K562 (cell line): ENCODE measurements around the gene SOX30. TPM values are rescaled to one million over a fixed set of nuclear protein-coding genes. Genes with fewer than 3 reads are reported as not detected.

Experiments used
- ATAC-seq: fragments of 200-7000 bp; cut with Tn5 transposase; 3 replicates; pipeline ENCODE4 v1.9.1; 2020; ENCODE audit warnings: moderate library complexity
- BruUV-seq: library from RNA; stranded (reverse); fragments of 400-500 nt; replicated peaks from 2 replicates; lab custom pipeline; 2021; lab: Mats Ljungman, UMichigan
- CTCF ChIA-PET: fragments of 300-600 bp; formaldehyde crosslinking; extraction: SDS; loops from one replicate; lab custom pipeline; 2021; ENCODE audit warnings: low intra/inter-chr PET ratio; lab: Yijun Ruan, JAX
- POLR2A ChIA-PET: fragments of 300-600, 350-650 bp; sonication (Branson Sonifier 250); formaldehyde crosslinking; extraction: SDS; loops from one replicate; lab custom pipeline; 2021; ENCODE audit warnings: antibody characterized with exemption, inconsistent platforms; lab: Yijun Ruan, JAX
- DNase-seq, 4 experiments: peaks; one replicate each; pipeline versions ENCODE4 v3.0.0 to v3.0.0-alpha.2; 2011 to 2018; ENCODE audit warnings: low spot score in 3 of 4, mixed read lengths in 3 of 4; ENCODE audit errors: extremely low read depth in 1 of 4
- FAIRE-seq: peaks from 2 replicates; lab custom pipeline; 2011; peaks lifted over from hg19 to GRCh38; lab: Jason Lieb, UNC
- H2AFZ ChIP-seq: 2 replicates; pipeline ENCODE4 v1.6.0; 2011; ENCODE audit warnings: low read depth, low read length, control low read depth, inconsistent platforms
- H3K27ac ChIP-seq: fragments of 200-600 bp; 3 replicates; pipeline ENCODE4 v1.8.0; 2011; ENCODE audit warnings: low read depth, mild to moderate bottlenecking, control low read depth, inconsistent platforms, low read length, moderate library complexity, mixed read lengths; ENCODE audit errors: extremely low read depth
- H3K27me3 ChIP-seq, 2 experiments: fragments of 300-600 bp in 1 of 2; 2 replicates in 1 of 2; 3 replicates in 1 of 2; pipeline versions ENCODE4 v1.6.0 to v1.8.0; 2011; ENCODE audit warnings: inconsistent platforms in 2 of 2, low read length in 2 of 2, mild to moderate bottlenecking in 1 of 2, mixed read lengths in 1 of 2, moderate library complexity in 1 of 2; ENCODE audit not compliant: control insufficient read depth in 2 of 2, insufficient read depth in 2 of 2
- H3K36me3 ChIP-seq: fragments of 300-600 bp; 3 replicates; pipeline ENCODE4 v1.8.0; 2011; ENCODE audit warnings: mild to moderate bottlenecking, low read length, inconsistent platforms; ENCODE audit not compliant: control insufficient read depth, insufficient read depth
- H3K4me1 ChIP-seq, 2 experiments: fragments of 200-600 bp in 1 of 2; replicated peaks in 1 of 2; 2 replicates in 1 of 2; 3 replicates in 1 of 2; pipeline versions ENCODE4 v1.5.1 to v1.8.0; 2011; ENCODE audit warnings: inconsistent platforms in 2 of 2, low read length in 2 of 2, mild to moderate bottlenecking in 1 of 2, mixed read lengths in 1 of 2, moderate library complexity in 1 of 2; ENCODE audit not compliant: control insufficient read depth in 2 of 2, insufficient read depth in 2 of 2
- H3K4me2 ChIP-seq: 2 replicates; pipeline ENCODE4 v1.6.1; 2011; ENCODE audit warnings: low read length, control low read depth, inconsistent platforms, mixed read lengths; ENCODE audit not compliant: insufficient read depth
- H3K4me3 ChIP-seq: fragments of 200-600 bp; sonication (generic), shearing (Covaris generic); 2 replicates; pipeline ENCODE4 v1.5.1; 2016; ENCODE audit warnings: control low read depth, inconsistent platforms
- H3K79me2 ChIP-seq: fragments of 200-600 bp; 3 replicates; pipeline ENCODE4 v1.8.0; 2011; ENCODE audit warnings: low read length, inconsistent platforms; ENCODE audit not compliant: control insufficient read depth, insufficient read depth
- H3K9ac ChIP-seq, 2 experiments: 2 replicates each; pipeline versions ENCODE4 v1.6.0 to v1.6.1; 2011; ENCODE audit warnings: low read depth in 2 of 2, low read length in 2 of 2, control low read depth in 1 of 2, inconsistent platforms in 1 of 2, mild to moderate bottlenecking in 1 of 2, mixed read lengths in 1 of 2; ENCODE audit not compliant: insufficient read depth in 1 of 2
- H3K9me1 ChIP-seq: one replicate; pipeline ENCODE4 v1.6.0; 2011; ENCODE audit warnings: inconsistent platforms, mild to moderate bottlenecking, low read length, moderate library complexity; ENCODE audit not compliant: control insufficient read depth, insufficient read depth
- H3K9me3 ChIP-seq: replicated peaks from 2 replicates; pipeline ENCODE4 v1.5.1; 2011; ENCODE audit warnings: low read depth, low read length, inconsistent platforms; ENCODE audit not compliant: control insufficient read depth, insufficient read depth
- H4K20me1 ChIP-seq: replicated peaks from 2 replicates; pipeline ENCODE4 v1.6.1; 2011; ENCODE audit warnings: low read length, inconsistent platforms, mixed read lengths; ENCODE audit not compliant: control insufficient read depth, insufficient read depth
- ARID1B ChIP-seq: fragments of 450-650 bp; IDR thresholded peaks from 2 replicates; pipeline ENCODE4 v1.6.1; 2016; ENCODE audit warnings: antibody characterized with exemption, mild to moderate bottlenecking, inconsistent platforms
- CBX3 ChIP-seq, 2 experiments: IDR thresholded peaks; 1 replicate in 1 of 2; 2 replicates in 1 of 2; pipeline ENCODE4 v1.6.1; 2012; ENCODE audit warnings: inconsistent platforms in 2 of 2, low read length in 2 of 2, borderline replicate concordance in 1 of 2, control low read depth in 1 of 2
- DMBX1 ChIP-seq: fragments of 250-450 bp; sonication (Bioruptor Pico); IDR thresholded peaks from 2 replicates; pipeline ENCODE4 v1.8.0; 2022; ENCODE audit warnings: inconsistent platforms, mild to moderate bottlenecking, moderate library complexity, borderline replicate concordance
- E2F3 ChIP-seq: fragments of 250-450 bp; sonication (Bioruptor Pico); IDR thresholded peaks from 2 replicates; pipeline ENCODE4 v1.4.0; 2020; ENCODE audit warnings: mild to moderate bottlenecking
- FOSL1 ChIP-seq: fragments of 200-800 bp; sonication (Bioruptor generic); conservative IDR thresholded peaks from 2 replicates; pipeline ENCODE4 v1.6.1; 2016; ENCODE audit warnings: missing genetic modification characterization, missing compliant biosample characterization
- HDAC2 ChIP-seq: fragments of 450-650 bp; IDR thresholded peaks from 2 replicates; pipeline ENCODE4 v1.6.1; 2016; ENCODE audit warnings: mild to moderate bottlenecking
- MEIS2 ChIP-seq: fragments of 450-650 bp; IDR thresholded peaks from 2 replicates; pipeline ENCODE4 v1.6.1; 2014; ENCODE audit warnings: mild to moderate bottlenecking; ENCODE audit not compliant: partially characterized antibody
- MYBL2 ChIP-seq, 2 experiments: fragments of 450-650 bp in 1 of 2; sonication (generic) in 1 of 2; formaldehyde crosslinking in 1 of 2; IDR thresholded peaks; 2 replicates each; pipeline versions ENCODE4 v1.6.1 to v1.8.1; 2017 to 2022; ENCODE audit warnings: borderline replicate concordance in 1 of 2, inconsistent platforms in 1 of 2, low read depth in 1 of 2, mild to moderate bottlenecking in 1 of 2, missing genetic modification reagents in 1 of 2, moderate library complexity in 1 of 2
- MYNN ChIP-seq, 2 experiments: sonication (generic); formaldehyde crosslinking in 1 of 2; IDR thresholded peaks; 2 replicates each; pipeline versions ENCODE4 v1.5.0 to v1.6.1; 2016 to 2020; ENCODE audit warnings: antibody characterized with exemption in 1 of 2, missing genetic modification reagents in 1 of 2
- SIRT6 ChIP-seq: IDR thresholded peaks from one replicate; pipeline ENCODE4 v1.6.1; 2012; ENCODE audit warnings: low read depth, mild to moderate bottlenecking, control low read depth, inconsistent platforms, low read length, moderate library complexity
- ZFP1 ChIP-seq: fragments of 450-650 bp; formaldehyde crosslinking; IDR thresholded peaks from 2 replicates; pipeline ENCODE4 v1.4.0; 2020; ENCODE audit warnings: mild to moderate bottlenecking, mixed read lengths
- ZFPM2 ChIP-seq: fragments of 250-450 bp; sonication (Bioruptor Pico); IDR thresholded peaks from 2 replicates; pipeline ENCODE4 v1.5.1; 2022; ENCODE audit warnings: mild to moderate bottlenecking
- ZNF324 ChIP-seq: fragments of 250-450 bp; sonication (Bioruptor Pico); IDR thresholded peaks from 2 replicates; pipeline ENCODE4 v1.4.0; 2020; ENCODE audit warnings: mild to moderate bottlenecking
- ZNF766 ChIP-seq: fragments of 200-800 bp; sonication (Bioruptor generic); conservative IDR thresholded peaks from 2 replicates; pipeline ENCODE4 v1.6.1; 2016; ENCODE audit warnings: missing genetic modification characterization, missing compliant biosample characterization
- WGBS: fragments of 100-300 bp; shearing (Covaris generic); methylation state at CpG from one replicate; pipeline ENCODE4 v1.1.6; 2016; ENCODE audit warnings: low coverage, mixed read lengths; ENCODE audit not compliant: insufficient coverage; ENCODE audit errors: missing lambda C conversion rate; 5-methylcytosine and 5-hydroxymethylcytosine counted together
- in situ Hi-C: fragments of 300-500 bp; cut with MboI; formaldehyde crosslinking; loops from 4 replicates; pipeline ENCODE4 v1.15.0; 2018; ENCODE audit warnings: inconsistent platforms, mixed read lengths
- intact Hi-C: fragments of 100-400 bp; cut with micrococcal nuclease; formaldehyde crosslinking; loops from 2 replicates; pipeline ENCODE4 v1.14.2; 2022
- polyA plus RNA-seq, 8 experiments: library from polyadenylated mRNA; depleted of rRNA in 4 of 8; stranded (reverse) in 5 of 8; unstranded in 3 of 8; fragments of >200 nt; fragmentation: Nextera tagmentation in 2 of 8; fragmentation: Illumina TruSeq in 1 of 8; extraction: Ambion mirVana in 2 of 8; extraction: Trizol in 1 of 8; gene quantifications; 2 replicates each; pipeline versions ENCODE4 v1.2.1 to v1.2.3, GENCODE V29; 2011 to 2014; ENCODE audit warnings: inconsistent platforms in 1 of 8, missing spikeins in 1 of 8
- total RNA-seq, 7 experiments: library from RNA; depleted of rRNA in 6 of 7; stranded (reverse); fragments of >200 nt in 6 of 7; fragmentation: Illumina TruSeq in 2 of 7; extraction: Trizol in 2 of 7; gene quantifications; 2 replicates each; pipeline versions ENCODE4 v1.2.1 to v1.2.3, GENCODE V29; 2011 to 2021; ENCODE audit warnings: low replicate concordance in 1 of 7
- TF ChIP-seq, protein P1 (sequence below): fragments of 150-350 bp; conservative IDR thresholded peaks from 2 replicates; pipeline ENCODE4 v1.6.1; 2014; ENCODE audit warnings: low read length
- TF ChIP-seq, protein P2 (sequence below), 2 experiments: IDR thresholded peaks in 1 of 2; conservative IDR thresholded peaks in 1 of 2; 2 replicates each; pipeline ENCODE4 v1.6.1; 2016; ENCODE audit warnings: low read depth in 2 of 2, mild to moderate bottlenecking in 1 of 2, missing compliant biosample characterization in 1 of 2, missing genetic modification characterization in 1 of 2, moderate library complexity in 1 of 2

SOX30 gene
- total and polyA plus RNA-seq, 9 of the 15 experiments (the other 6 are each of a cell fraction or from before 2014, with no cell fraction given): not detected

GRCh38 chr5:157626831-157627230 is 25.4 kb downstream of the SOX30 start (continued):
- TF ChIP-seq, protein P1, sequence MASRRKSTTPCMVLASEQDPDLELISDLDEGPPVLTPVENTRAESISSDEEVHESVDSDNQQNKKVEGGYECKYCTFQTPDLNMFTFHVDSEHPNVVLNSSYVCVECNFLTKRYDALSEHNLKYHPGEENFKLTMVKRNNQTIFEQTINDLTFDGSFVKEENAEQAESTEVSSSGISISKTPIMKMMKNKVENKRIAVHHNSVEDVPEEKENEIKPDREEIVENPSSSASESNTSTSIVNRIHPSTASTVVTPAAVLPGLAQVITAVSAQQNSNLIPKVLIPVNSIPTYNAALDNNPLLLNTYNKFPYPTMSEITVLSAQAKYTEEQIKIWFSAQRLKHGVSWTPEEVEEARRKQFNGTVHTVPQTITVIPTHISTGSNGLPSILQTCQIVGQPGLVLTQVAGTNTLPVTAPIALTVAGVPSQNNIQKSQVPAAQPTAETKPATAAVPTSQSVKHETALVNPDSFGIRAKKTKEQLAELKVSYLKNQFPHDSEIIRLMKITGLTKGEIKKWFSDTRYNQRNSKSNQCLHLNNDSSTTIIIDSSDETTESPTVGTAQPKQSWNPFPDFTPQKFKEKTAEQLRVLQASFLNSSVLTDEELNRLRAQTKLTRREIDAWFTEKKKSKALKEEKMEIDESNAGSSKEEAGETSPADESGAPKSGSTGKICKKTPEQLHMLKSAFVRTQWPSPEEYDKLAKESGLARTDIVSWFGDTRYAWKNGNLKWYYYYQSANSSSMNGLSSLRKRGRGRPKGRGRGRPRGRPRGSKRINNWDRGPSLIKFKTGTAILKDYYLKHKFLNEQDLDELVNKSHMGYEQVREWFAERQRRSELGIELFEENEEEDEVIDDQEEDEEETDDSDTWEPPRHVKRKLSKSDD: no peak
- TF ChIP-seq ZFPM2 (CRISPR knock-in tag): no peak
- TF ChIP-seq ZFP1 (CRISPR knock-in tag): no peak
- TF ChIP-seq HDAC2: no peak
- no peak for TF ChIP-seq DMBX1
- no peak for TF ChIP-seq SIRT6
- no peak for TF ChIP-seq MYNN (IDR thresholded peaks at IDR 0.05)
- TF ChIP-seq MYNN (CRISPR knock-in tag; IDR thresholded peaks at IDR 0.05): no peak
- TF ChIP-seq, all 486 proteins: peak for 0

GRCh38 chr5:157624144-157624543 is 28.1 kb downstream of the SOX30 start:
- Histone ChIP-seq H4K20me1 (no peaks in the 10 kb centered on the region), H3K27ac (no peak overlapping the region), H2AFZ (peak overlapping the region; percentile 19; the same call in 1 of the 2 replicates), H3K36me3 (no peaks in the 10 kb centered on the region), H3K9ac (no peak overlapping the region), H3K79me2 (no peaks in the 10 kb centered on the region), H3K27me3 (no peaks in the 10 kb centered on the region), H3K4me3 (no peak overlapping the region), H3K9me1 (no peaks in the 10 kb centered on the region), H3K9me3 (no peaks in the 10 kb centered on the region), H3K4me2 (no peak overlapping the region; the same call in 1 of the 2 replicates), H3K4me1 (no peaks in the 10 kb centered on the region; a peak in 2 of 5 replicates)
- in situ Hi-C loops (no loop called here), intact Hi-C loops (no loop called here)
- DNase-seq (no peak), FAIRE-seq (no peak), ATAC-seq (peak; percentile 33; the same call in 2 of the 3 replicates)
- ChIA-PET POLR2A (interaction anchor here (0.9 to 1.0 kb wide), 3 partner anchors 13 to 31 kb away, joined by 3 to 5 read pairs (median 4); no protein-coding TSS in a partner anchor), CTCF (no interaction called here)
- no TSS peak for BruUV-seq
- WGBS: 0% methylated on average over 2 of the region's 2 CpGs
- TF ChIP-seq MEIS2: peak; percentile 72
- no peak for TF ChIP-seq MYBL2 (IDR thresholded peaks at IDR 0.05; ENCODE audit: low read depth)
- TF ChIP-seq MYBL2 (CRISPR knock-in tag; IDR thresholded peaks at IDR 0.05; ENCODE audit: borderline replicate concordance): no peak
- no peak for TF ChIP-seq E2F3 (CRISPR knock-in tag)
- no peak for TF ChIP-seq ZNF766 (CRISPR knock-in tag)
- TF ChIP-seq ZNF324: no peak
- no peak for TF ChIP-seq CBX3 (IDR thresholded peaks at IDR 0.05; ENCODE audit: borderline replicate concordance in 1 of 2, low read length in 2 of 2)
- TF ChIP-seq FOSL1 (tag): peak; percentile 32; the same call in 1 of the 2 replicates
- TF ChIP-seq ARID1B: 0 out of 2 replicates have a peak, but pooled peaks have one; percentile 9
- TF ChIP-seq, protein P2, sequence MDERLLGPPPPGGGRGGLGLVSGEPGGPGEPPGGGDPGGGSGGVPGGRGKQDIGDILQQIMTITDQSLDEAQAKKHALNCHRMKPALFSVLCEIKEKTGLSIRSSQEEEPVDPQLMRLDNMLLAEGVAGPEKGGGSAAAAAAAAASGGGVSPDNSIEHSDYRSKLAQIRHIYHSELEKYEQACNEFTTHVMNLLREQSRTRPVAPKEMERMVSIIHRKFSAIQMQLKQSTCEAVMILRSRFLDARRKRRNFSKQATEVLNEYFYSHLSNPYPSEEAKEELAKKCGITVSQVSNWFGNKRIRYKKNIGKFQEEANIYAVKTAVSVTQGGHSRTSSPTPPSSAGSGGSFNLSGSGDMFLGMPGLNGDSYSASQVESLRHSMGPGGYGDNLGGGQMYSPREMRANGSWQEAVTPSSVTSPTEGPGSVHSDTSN (CRISPR knock-in tag; IDR thresholded peaks at IDR 0.05; ENCODE audit: low read depth): no peak
- TF ChIP-seq, protein P2 (tag; conservative IDR thresholded peaks at IDR 0.05; ENCODE audit: low read depth): peak; percentile 69
